Measurements from ENCODE around the gene MFF.

MFF gene

DNA sequence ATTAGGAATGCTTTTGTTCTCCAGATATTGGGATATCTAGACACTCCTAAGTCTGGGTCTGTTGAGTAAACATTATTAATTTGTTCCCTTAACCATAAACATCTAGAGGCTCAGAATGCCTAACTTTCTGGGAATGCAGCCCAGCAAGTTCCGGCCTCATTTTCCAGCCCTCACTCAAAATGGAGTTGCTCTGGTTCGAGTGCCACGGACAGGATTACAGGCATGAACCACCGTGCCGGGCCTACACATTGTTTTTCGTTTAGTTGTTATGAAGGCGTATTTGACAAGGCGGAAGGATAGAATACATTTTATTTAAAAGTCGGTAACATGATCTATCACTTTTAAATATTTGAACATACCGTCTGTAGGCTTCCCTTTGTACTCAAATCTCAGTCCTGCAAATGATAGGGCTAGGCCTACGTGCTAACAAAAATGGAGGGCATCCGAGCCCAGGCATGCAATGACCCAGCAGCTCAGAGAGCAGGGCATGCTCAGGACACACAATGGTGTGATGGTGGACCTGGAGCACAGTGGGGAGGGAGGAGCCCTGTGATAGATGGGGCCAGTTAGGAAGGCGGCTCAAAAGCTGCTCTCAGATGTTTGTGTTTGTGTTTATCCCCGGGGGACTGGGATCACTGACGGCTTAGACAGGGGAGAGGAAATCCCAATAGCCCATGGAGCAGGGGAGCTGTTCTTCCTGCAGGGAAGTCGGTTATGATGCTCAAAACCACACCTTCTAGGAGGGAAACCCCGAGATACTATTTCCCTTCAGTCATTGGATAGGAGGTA lies 65.6 kb downstream of the MFF start:
- TF ChIP-seq, protein P1, sequence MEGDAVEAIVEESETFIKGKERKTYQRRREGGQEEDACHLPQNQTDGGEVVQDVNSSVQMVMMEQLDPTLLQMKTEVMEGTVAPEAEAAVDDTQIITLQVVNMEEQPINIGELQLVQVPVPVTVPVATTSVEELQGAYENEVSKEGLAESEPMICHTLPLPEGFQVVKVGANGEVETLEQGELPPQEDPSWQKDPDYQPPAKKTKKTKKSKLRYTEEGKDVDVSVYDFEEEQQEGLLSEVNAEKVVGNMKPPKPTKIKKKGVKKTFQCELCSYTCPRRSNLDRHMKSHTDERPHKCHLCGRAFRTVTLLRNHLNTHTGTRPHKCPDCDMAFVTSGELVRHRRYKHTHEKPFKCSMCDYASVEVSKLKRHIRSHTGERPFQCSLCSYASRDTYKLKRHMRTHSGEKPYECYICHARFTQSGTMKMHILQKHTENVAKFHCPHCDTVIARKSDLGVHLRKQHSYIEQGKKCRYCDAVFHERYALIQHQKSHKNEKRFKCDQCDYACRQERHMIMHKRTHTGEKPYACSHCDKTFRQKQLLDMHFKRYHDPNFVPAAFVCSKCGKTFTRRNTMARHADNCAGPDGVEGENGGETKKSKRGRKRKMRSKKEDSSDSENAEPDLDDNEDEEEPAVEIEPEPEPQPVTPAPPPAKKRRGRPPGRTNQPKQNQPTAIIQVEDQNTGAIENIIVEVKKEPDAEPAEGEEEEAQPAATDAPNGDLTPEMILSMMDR (IDR thresholded peaks at IDR 0.05), result no peak

DNA sequence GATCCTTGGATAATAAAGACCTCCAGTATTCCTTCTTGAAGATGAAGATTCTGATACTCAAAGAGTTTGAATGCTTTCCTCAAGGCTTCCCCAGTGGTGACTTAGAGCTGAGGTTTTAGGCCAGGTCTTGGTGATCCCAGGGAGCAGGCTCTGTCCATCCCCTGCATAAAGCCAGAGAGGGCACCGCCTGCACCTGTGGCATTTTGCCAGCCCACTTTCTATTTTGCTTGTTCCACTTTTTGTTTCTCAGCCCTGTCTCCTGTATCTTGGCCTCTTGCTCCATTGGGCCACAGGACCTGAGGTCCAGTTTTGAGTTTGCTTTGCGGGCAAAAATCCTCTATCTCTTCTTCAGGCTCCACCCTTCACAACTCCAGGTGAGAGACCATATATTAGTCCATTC lies 69.3 kb downstream of the MFF start:
- TF ChIP-seq, protein P1 (IDR thresholded peaks at IDR 0.05), result no peak

DNA sequence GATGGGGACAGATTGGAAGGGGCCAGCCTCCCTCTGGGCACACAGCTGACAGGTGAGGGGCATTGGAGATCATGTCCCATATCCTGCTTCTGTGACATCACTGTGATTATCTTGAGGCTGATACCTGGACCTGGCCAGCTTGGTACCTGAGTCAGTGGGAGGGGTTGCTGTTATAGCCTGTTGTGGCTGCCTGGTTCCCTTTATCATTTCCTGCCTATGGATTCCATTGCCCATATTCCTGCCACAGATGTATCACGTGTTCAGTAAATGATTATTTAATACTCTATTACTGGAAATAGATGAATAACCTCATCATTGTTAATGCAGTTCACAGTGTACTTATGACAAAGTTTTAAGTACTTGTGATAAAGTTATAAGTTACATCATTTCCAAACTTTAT lies 70.5 kb downstream of the MFF start:
- TF ChIP-seq, protein P1 (IDR thresholded peaks at IDR 0.05), result no peak

DNA sequence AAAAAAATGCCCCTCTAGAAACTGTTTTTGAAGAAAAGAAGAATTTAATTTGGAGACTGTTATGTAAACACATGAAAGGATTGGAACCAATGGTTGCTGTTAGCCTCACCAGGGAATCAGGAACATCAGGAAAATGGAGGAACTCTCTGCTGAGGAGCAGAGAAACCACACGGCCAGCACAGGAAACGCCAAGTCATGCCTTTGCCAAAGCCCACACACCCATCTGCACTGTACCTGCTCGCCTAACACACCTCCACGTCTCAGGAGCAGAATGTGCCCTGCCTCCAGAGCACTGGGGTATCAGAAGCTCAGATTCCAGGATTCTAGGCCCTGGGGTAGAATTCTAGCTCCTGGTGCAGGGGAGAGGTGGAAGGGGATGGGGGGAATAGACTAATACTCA lies 72.5 kb downstream of the MFF start:
- TF ChIP-seq, protein P1 (IDR thresholded peaks at IDR 0.05), result no peak

DNA sequence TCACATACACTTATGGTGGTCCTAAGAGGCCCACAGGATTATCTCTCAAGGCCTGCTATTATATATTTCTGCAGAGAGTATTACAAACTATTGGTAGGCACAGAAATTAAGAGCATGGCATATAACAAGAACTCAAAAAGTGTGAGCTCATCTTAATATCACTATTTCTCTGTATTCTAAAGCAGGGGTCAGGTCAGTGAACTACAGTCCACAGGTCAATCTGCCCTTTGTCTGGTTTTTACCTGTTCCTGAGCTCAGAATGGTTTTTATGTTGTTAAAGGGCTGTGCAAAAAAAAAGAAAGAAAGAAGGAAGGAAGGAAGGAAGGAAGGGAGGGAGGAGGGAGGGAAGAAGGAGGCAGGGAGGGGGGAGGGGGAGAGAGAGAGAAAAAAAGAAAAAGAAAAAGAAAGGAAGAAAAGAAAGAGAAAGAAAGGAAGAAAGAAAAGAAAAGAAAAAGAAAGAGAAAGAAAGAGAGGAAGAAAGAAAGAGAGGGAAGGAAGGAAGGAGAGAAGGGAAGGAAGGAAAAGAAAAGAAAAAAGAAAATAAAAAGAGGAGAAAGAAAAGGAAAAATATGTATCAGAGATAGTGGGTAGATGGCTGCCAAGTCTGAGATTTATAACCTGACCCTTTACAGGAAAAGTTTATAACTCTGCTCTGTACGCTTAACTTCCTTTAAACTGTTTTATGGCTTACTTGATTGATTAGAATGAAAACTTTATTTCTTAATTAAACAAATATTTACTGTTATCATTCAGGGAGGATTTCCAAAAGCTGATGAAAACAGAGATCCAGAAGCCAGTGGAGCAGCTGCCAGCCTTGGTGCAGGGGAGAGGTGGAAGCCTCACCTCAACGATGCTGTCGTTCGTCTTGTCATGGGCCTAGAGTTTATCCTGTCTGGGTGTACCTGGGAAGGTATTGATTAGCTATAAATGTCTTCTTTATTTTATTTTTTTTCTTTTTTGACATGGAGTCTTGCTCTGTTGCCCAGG lies 73.9 kb downstream of the MFF start:
- TF ChIP-seq, protein P1 (IDR thresholded peaks at IDR 0.05), result no peak

DNA sequence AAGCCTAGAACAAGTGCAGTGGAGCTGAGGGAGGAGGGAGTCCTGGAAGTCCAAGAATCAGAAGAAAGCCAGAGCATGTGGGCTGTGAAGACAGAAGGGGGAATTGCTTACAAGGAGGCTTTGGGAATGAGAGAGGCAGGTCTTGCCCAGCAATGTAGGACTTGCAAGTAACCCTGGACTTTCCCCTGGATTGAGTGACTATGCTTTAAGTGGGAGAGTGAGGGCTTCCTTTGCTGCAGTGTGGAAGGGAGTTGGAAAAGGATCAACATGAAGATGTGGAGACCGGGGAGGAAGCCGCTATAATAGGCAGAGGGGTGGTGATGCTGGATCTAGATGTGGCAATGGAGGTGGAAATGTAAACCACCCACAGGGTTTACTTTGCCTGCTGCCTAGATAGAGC lies 76.5 kb downstream of the MFF start:
- TF ChIP-seq, protein P1 (IDR thresholded peaks at IDR 0.05), result no peak

DNA sequence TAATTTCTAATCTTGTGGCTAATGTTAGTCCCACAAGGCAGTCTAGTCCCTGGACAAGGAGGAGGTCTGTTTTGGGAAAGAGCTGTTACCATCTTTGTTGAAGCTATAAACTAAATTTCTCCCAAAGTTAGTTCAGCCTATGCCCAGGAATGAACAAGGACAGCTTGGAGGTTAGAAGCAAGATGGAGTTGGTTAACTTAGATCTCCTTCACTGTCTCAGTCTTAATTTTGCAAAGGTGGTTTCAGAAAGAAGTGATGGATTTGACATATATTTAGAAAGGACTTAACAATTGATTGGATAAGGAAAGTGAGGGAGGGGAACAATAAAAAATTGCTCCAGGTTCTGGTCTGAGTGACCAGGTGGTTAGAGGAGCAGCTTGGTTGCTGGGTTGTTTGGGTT lies 77.3 kb downstream of the MFF start:
- TF ChIP-seq, protein P1 (IDR thresholded peaks at IDR 0.05), result no peak
